ENCODE results near the gene PBLD.

GRCh38 chr10:68235111-68235510, 97.6 kb downstream of the PBLD start:
- TF ChIP-seq CTCF (IDR thresholded peaks at IDR 0.05) (no peak), POLR2A (IDR thresholded peaks at IDR 0.05; ENCODE audit: low read length) (no peak), JUN (IDR thresholded peaks at IDR 0.05) (no peak), SMC3 (IDR thresholded peaks at IDR 0.05) (no peak), PBX3 (IDR thresholded peaks at IDR 0.05) (no peak), ESRRA (IDR thresholded peaks at IDR 0.05; ENCODE audit: borderline replicate concordance, low read length) (no peak), CHD2 (IDR thresholded peaks at IDR 0.05; ENCODE audit: low read length, partially characterized antibody) (no peak)
- TF ChIP-seq, protein P1, sequence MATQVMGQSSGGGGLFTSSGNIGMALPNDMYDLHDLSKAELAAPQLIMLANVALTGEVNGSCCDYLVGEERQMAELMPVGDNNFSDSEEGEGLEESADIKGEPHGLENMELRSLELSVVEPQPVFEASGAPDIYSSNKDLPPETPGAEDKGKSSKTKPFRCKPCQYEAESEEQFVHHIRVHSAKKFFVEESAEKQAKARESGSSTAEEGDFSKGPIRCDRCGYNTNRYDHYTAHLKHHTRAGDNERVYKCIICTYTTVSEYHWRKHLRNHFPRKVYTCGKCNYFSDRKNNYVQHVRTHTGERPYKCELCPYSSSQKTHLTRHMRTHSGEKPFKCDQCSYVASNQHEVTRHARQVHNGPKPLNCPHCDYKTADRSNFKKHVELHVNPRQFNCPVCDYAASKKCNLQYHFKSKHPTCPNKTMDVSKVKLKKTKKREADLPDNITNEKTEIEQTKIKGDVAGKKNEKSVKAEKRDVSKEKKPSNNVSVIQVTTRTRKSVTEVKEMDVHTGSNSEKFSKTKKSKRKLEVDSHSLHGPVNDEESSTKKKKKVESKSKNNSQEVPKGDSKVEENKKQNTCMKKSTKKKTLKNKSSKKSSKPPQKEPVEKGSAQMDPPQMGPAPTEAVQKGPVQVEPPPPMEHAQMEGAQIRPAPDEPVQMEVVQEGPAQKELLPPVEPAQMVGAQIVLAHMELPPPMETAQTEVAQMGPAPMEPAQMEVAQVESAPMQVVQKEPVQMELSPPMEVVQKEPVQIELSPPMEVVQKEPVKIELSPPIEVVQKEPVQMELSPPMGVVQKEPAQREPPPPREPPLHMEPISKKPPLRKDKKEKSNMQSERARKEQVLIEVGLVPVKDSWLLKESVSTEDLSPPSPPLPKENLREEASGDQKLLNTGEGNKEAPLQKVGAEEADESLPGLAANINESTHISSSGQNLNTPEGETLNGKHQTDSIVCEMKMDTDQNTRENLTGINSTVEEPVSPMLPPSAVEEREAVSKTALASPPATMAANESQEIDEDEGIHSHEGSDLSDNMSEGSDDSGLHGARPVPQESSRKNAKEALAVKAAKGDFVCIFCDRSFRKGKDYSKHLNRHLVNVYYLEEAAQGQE (IDR thresholded peaks at IDR 0.05) = no peak
- TF ChIP-seq, protein P2, sequence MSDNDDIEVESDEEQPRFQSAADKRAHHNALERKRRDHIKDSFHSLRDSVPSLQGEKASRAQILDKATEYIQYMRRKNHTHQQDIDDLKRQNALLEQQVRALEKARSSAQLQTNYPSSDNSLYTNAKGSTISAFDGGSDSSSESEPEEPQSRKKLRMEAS (IDR thresholded peaks at IDR 0.05) = no peak
- TF ChIP-seq, protein P3, sequence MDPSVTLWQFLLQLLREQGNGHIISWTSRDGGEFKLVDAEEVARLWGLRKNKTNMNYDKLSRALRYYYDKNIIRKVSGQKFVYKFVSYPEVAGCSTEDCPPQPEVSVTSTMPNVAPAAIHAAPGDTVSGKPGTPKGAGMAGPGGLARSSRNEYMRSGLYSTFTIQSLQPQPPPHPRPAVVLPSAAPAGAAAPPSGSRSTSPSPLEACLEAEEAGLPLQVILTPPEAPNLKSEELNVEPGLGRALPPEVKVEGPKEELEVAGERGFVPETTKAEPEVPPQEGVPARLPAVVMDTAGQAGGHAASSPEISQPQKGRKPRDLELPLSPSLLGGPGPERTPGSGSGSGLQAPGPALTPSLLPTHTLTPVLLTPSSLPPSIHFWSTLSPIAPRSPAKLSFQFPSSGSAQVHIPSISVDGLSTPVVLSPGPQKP (IDR thresholded peaks at IDR 0.05; ENCODE audit: low read depth, low read length) = no peak

Measured in A549 (cell line).